ENCODE measurements around the gene MRPS2.

DNA sequence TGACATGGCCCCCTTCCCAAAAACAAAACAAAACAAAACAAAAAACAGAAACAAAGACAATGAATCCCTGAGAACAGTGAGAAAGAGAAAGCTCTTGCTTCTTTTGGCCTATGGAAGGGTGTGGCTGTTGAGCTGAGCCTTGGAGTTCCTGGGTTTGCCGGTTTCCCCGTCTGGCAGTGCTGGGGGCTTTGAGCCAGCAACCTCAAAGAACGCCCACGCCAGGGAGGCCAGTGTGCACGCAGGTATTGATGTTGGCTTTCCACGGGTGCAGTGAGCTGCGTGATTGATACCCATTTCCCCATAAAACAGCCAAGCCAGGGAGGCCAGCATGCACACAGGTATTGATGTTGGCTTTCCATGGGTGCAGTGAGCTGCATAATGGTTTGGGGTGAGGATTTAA, 12.4 kb downstream of the MRPS2 start:
- TF ChIP-seq POLR2AphosphoS5 (IDR thresholded peaks at IDR 0.05): no peak
- TF ChIP-seq, protein P1, sequence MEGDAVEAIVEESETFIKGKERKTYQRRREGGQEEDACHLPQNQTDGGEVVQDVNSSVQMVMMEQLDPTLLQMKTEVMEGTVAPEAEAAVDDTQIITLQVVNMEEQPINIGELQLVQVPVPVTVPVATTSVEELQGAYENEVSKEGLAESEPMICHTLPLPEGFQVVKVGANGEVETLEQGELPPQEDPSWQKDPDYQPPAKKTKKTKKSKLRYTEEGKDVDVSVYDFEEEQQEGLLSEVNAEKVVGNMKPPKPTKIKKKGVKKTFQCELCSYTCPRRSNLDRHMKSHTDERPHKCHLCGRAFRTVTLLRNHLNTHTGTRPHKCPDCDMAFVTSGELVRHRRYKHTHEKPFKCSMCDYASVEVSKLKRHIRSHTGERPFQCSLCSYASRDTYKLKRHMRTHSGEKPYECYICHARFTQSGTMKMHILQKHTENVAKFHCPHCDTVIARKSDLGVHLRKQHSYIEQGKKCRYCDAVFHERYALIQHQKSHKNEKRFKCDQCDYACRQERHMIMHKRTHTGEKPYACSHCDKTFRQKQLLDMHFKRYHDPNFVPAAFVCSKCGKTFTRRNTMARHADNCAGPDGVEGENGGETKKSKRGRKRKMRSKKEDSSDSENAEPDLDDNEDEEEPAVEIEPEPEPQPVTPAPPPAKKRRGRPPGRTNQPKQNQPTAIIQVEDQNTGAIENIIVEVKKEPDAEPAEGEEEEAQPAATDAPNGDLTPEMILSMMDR (IDR thresholded peaks at IDR 0.05): no peak
